GM23248 (cell line): Measurements from ENCODE around the gene SCLY.

Experiments used
- EZH2 ChIP-seq: fragments of 200-600 bp; sonication (generic); IDR thresholded peaks from 2 replicates; pipeline ENCODE4 v1.6.1; 2018; ENCODE audit warnings: antibody characterized with exemption, mild to moderate bottlenecking; ENCODE audit not compliant: insufficient read depth, poor library complexity, severe bottlenecking
- EZH2phosphoT487 ChIP-seq: fragments of 200-600 bp; sonication (generic); IDR thresholded peaks from 2 replicates; pipeline ENCODE4 v1.6.1; 2018; ENCODE audit warnings: antibody characterized with exemption, moderate library complexity, mild to moderate bottlenecking, low read depth; ENCODE audit not compliant: insufficient read depth

- TF ChIP-seq EZH2 (no peak), EZH2phosphoT487 (no peak)
Measured at GRCh38 chr2:238061315-238062202, 758 bp downstream of the SCLY start.
